Spleen (tissue), 11 donors: ENCODE results near the gene GMNN. TPM values are rescaled to one million over a fixed set of nuclear protein-coding genes. Genes with fewer than 3 reads are reported as not detected.

Source experiments
- DNase-seq: peaks from one replicate; pipeline ENCODE4 v3.0.0-alpha.2; 2020
- H3K27ac ChIP-seq, 8 donors: fragments of 200-600 bp; sonication (generic) in 7 of 8; 1 replicate in 4 of 8; 2 replicates in 4 of 8; pipeline versions ENCODE4 v1.5.0 to v1.8.0; 2016 to 2021; ENCODE audit warnings: inconsistent platforms in 4 of 8, mild to moderate bottlenecking in 4 of 8, moderate library complexity in 1 of 8
- H3K27me3 ChIP-seq, 7 donors: fragments of 200-600 bp; sonication (generic) in 6 of 7; replicated peaks in 1 of 7; 1 replicate in 4 of 7; 2 replicates in 3 of 7; pipeline versions ENCODE4 v1.5.0 to v1.8.0; 2016 to 2021; ENCODE audit warnings: inconsistent platforms in 3 of 7, mild to moderate bottlenecking in 1 of 7
- H3K36me3 ChIP-seq, 6 donors: fragments of 200-600 bp; sonication (generic) in 5 of 6; 1 replicate in 4 of 6; 2 replicates in 2 of 6; pipeline versions ENCODE4 v1.5.0 to v1.8.0; 2016 to 2021; ENCODE audit warnings: inconsistent platforms in 2 of 6
- H3K4me1 ChIP-seq, 6 donors: fragments of 200-600 bp; sonication (generic) in 5 of 6; 1 replicate in 3 of 6; 2 replicates in 3 of 6; pipeline versions ENCODE4 v1.5.0 to v1.8.0; 2016 to 2021; ENCODE audit warnings: inconsistent platforms in 3 of 6
- H3K4me3 ChIP-seq, 8 donors: fragments of 200-600 bp; sonication (generic) in 7 of 8; 1 replicate in 4 of 8; 2 replicates in 4 of 8; pipeline versions ENCODE4 v1.5.0 to v1.8.0; 2016 to 2021; ENCODE audit warnings: inconsistent platforms in 4 of 8, mild to moderate bottlenecking in 4 of 8, moderate library complexity in 2 of 8
- H3K9me3 ChIP-seq, 8 donors: fragments of 200-600 bp; sonication (generic) in 7 of 8; 1 replicate in 4 of 8; 2 replicates in 4 of 8; pipeline versions ENCODE4 v1.5.0 to v1.8.0; 2016 to 2021; ENCODE audit warnings: inconsistent platforms in 4 of 8
- CTCF ChIP-seq, 11 experiments: fragments of 200-600 bp in 7 of 11; fragments of 450-650 bp in 4 of 11; sonication (generic) in 4 of 11; IDR thresholded peaks in 8 of 11; conservative IDR thresholded peaks in 3 of 11; 1 replicate in 7 of 11; 2 replicates in 4 of 11; pipeline versions ENCODE4 v1.4.0 to v1.8.0; 2016 to 2021; ENCODE audit warnings: antibody characterized with exemption in 11 of 11, inconsistent platforms in 4 of 11, mild to moderate bottlenecking in 1 of 11
- POLR2A ChIP-seq, 3 donors: fragments of 450-650 bp; IDR thresholded peaks; one replicate each; pipeline ENCODE4 v1.5.1; 2017; ENCODE audit warnings: antibody characterized with exemption in 3 of 3, mild to moderate bottlenecking in 1 of 3
- POLR2AphosphoS5 ChIP-seq, 3 donors: sonication (generic); formaldehyde crosslinking; IDR thresholded peaks; one replicate each; pipeline ENCODE4 v1.5.1; 2017; ENCODE audit warnings: antibody characterized with exemption in 3 of 3
- WGBS, 5 donors: extraction: QIAGEN DNeasy Blood & Tissue Kit in 3 of 5; methylation state at CpG; one replicate each; pipeline versions ENCODE4 v1.1.5 to v1.1.7; 2013 to 2018; 5-methylcytosine and 5-hydroxymethylcytosine counted together
- intact Hi-C: fragments of 100-400 bp; cut with DNase I; formaldehyde crosslinking; loops from one replicate; pipeline ENCODE4 v1.15.0; 2023; ENCODE audit warnings: low total_unique reads
- polyA plus RNA-seq, 3 donors: library from polyadenylated mRNA; stranded (reverse); fragments of 200-250 nt; gene quantifications; one replicate each; pipeline ENCODE4 v1.2.1, GENCODE V29; 2013
- total RNA-seq, 7 donors: library from RNA; depleted of rRNA in 3 of 7; stranded (reverse); fragments of >200 nt in 3 of 7; fragmentation: NEBNext Ultra II Directional in 4 of 7; extraction: Animal tissue kit (Norgen Biotek cat#: 25700) in 4 of 7; gene quantifications; one replicate each; pipeline versions ENCODE4 v1.1.0 to v1.2.1, GENCODE V29; 2016 to 2021
- donor health status: healthy with polysubstance abuse.
- donor health status: DM: no; HTN: no; CAD: no; lungs with moderate emphysema.
- donor health status: DM: no; HTN: no; CAD: no.
- donor health status: Bipolar disorder and iron deficiency.
- donor health status: healthy.
- donor health status: DM: no; HTN: no; CAD: no.
- donor health status: DM: yes; HTN: yes; CAD: no.

Gene GMNN
- total and polyA plus RNA-seq, 10 donors: 11.1 to 32.3 (median 16.1) TPM

DNA sequence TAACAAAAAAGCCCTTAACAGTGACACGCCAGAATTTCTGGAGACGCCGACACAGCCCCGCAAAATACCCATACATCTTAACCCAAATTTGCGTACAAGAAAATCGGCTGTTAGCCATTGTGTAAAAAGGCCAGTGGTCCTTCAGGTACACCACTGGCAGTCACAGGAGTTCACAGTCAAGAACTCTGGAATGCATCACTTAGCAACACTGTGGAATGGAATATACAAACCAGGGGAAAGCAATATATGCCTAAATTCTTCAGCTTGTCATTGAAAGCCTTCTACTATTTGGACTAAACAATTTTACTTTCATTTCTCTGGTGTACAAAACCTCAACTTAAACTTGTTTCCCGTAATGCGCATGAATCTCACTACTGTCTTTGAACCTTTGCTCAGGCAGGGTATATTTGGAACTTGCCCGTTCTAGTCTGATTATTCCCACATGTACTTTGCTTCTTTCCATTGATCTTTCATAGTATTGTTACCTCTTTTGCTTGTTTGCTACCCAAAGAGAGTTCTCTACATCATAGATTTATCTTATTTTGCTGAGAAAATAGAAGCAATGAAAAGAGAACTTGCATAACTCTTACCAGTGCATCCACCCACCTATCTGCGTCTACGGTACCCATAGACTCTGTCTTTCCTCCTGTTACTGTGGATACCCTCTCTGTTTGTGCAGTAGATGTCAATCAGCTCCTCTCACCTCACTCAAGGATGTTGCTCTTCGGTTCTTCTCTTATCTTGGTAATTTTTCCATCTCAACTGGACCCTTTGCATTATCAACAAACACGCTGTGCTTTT, 24.2 kb downstream of the GMNN start, which contains the start of gene ARMH2:
TSS of gene ARMH2 (minus strand) at position 178 of the 801 bp plus-strand sequence. CDS start at position 118, 60 bp downstream.
- H3K27me3 ChIP-seq: no peaks in the 10 kb centered on the region
- no peaks in the 10 kb centered on the region for H3K9me3 ChIP-seq
- DNase-seq: no peak
- no peaks in the 10 kb centered on the region for H3K4me1 ChIP-seq
- 92 to 96% (median 94%) methylated on average over 13 of the region's 13 CpGs for WGBS, 5 donors
- H3K36me3 ChIP-seq: peaks cover 0 to 39% (median 3%) of the 10 kb centered on the region in 6 donors
- no peak within 1 kb of the TSS for H3K4me3 ChIP-seq
- intact Hi-C loops: no loop called here
- TF ChIP-seq CTCF (IDR thresholded peaks at IDR 0.05 in 8 of 11, conservative IDR thresholded peaks at IDR 0.05 in 3 of 11): no peak
- peak in 1 of 3 donors; percentile 8 for TF ChIP-seq POLR2AphosphoS5 (IDR thresholded peaks at IDR 0.05)
- TF ChIP-seq POLR2A (IDR thresholded peaks at IDR 0.05): no peak
- no peak within 1 kb of the TSS for H3K27ac ChIP-seq

DNA sequence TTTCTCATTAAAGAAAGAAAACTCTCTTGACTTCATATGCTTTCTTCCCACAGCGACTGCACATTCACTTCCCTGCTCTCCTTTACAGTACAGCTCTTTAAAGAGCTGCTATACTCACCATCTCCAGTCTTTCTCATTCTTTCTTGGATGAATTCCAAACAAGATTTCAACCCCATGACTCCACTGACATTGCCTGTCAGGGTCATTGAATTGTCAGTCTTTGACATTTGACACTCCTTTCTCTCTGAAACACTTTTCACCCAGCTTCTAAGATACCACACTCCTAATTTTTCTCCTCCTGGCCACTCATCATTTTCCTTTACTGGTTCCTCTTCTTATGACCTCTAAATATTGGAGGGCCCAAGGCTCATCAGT, 24.8 kb downstream of the GMNN start:
- 81 to 97% (median 91%) methylated on average over 1 of the region's 1 CpG for WGBS, 5 donors
- Histone ChIP-seq H3K4me1 (no peaks in the 10 kb centered on the region), H3K4me3 (no peak overlapping the region), H3K27ac (no peak overlapping the region), H3K36me3 (peaks cover 0 to 45% (median 4%) of the 10 kb centered on the region in 6 donors), H3K9me3 (no peaks in the 10 kb centered on the region), H3K27me3 (no peaks in the 10 kb centered on the region)
- no peak for DNase-seq
- intact Hi-C loops: no loop called here
- TF ChIP-seq CTCF (IDR thresholded peaks at IDR 0.05 in 8 of 11, conservative IDR thresholded peaks at IDR 0.05 in 3 of 11) (no peak), POLR2AphosphoS5 (IDR thresholded peaks at IDR 0.05) (no peak), POLR2A (IDR thresholded peaks at IDR 0.05) (no peak)

GRCh38 chr6:24802271-24803059, 27.7 kb downstream of the GMNN start:
- Histone ChIP-seq H3K27ac (no peak overlapping the region), H3K27me3 (no peaks in the 10 kb centered on the region), H3K4me1 (no peaks in the 10 kb centered on the region), H3K9me3 (no peaks in the 10 kb centered on the region), H3K4me3 (no peak overlapping the region), H3K36me3 (peaks cover 0 to 74% (median 24%) of the 10 kb centered on the region in 6 donors)
- 89 to 97% (median 94%) methylated on average over 8 of the region's 8 CpGs for WGBS, 5 donors
- no peak for TF ChIP-seq CTCF (IDR thresholded peaks at IDR 0.05 in 8 of 11, conservative IDR thresholded peaks at IDR 0.05 in 3 of 11)
- peak in 2 of 3 donors; percentile 5 to 15 for TF ChIP-seq POLR2AphosphoS5 (IDR thresholded peaks at IDR 0.05)
- intact Hi-C loops: no loop called here
- no peak for DNase-seq

DNA sequence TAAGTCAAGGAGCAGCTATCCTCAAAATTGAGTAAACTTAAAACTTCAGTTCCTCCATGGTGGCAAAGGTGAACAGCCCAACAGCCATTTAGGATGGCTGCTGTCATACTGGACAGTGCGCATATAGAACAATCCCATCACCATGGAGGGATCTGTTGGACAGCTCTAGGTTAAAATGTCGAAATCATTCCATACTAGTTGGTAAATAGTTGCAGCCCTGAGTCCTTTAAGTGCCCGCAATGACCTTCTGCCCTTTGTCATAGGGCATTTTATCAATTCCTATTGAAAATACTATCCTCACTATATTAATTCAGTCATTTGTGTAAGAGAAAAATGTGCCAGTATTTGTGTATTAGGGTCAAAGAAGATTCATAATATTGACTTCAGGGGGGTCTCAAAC, 32.8 kb downstream of the GMNN start:
- H3K4me3 ChIP-seq: no peak overlapping the region
- H3K27ac ChIP-seq: no peak overlapping the region
- no peak for DNase-seq
- no peaks in the 10 kb centered on the region for H3K4me1 ChIP-seq
- intact Hi-C loops: no loop called here
- no peaks in the 10 kb centered on the region for H3K9me3 ChIP-seq
- no peaks in the 10 kb centered on the region for H3K27me3 ChIP-seq
- no peak for TF ChIP-seq POLR2AphosphoS5 (IDR thresholded peaks at IDR 0.05)
- TF ChIP-seq POLR2A (IDR thresholded peaks at IDR 0.05): no peak
- no peak for TF ChIP-seq CTCF (IDR thresholded peaks at IDR 0.05 in 8 of 11, conservative IDR thresholded peaks at IDR 0.05 in 3 of 11)
- peaks cover 2 to 90% (median 56%) of the 10 kb centered on the region in 6 donors for H3K36me3 ChIP-seq
- 96 to 99% (median 98%) methylated on average over 3 of the region's 3 CpGs for WGBS, 5 donors
